NCI-H2171 (cell line): ENCODE data around the gene EIF3K.
"Not testable (repeated sequence)": the region's sequence is repeated elsewhere in the genome, so short reads cannot be mapped to it uniquely, and the experiment has no call there.

Source experiments
- DNase-seq: peaks from one replicate; lab custom pipeline; 2025; lab: John Stamatoyannopoulos, UW

EIF3K gene

DNA sequence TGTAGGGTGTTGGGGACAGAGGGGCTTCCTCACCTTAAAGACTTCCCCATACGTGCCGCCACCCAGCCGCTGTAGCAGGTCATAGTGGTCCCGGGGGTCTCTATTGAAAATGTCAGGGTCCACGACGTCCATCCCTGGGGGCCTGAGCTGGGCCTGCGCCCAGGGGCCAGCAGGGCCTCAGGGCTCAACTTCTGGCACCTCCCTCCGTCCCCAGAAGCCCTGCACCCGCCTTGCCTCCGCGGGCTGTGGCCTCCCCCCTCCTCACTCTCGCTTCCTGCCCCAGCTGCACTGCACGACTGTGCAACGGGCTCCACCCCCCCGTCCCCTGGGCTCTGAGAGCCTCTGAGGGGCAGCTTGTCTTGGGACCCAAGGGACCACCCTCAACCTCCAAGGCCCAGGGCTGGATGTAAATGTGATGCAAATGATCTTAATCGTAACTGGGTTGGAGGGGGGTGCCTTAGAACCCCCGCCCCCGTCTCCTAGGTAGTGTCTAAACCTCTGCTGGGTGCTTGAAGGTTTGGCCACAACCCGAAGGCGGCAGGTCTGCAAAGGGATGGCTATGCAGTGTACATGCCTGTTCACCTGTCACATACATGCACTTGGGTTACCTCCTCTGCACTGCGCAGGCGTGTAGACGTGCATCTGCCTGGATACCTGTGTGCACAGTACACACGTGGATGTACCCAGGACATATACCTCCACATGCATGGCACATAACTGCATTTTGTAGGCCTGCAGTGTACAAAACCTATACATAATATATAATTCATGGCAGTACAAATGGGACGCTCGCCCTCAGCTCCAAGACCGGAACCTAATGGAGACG, 1.0 kb upstream of the EIF3K start, which contains the start of gene MAP4K1:
Gene MAP4K1 (minus strand): TSS at position 190 of the 826 bp plus-strand sequence. CDS start 58 bp downstream, at position 132.
- peak; percentile 70 for DNase-seq

DNA sequence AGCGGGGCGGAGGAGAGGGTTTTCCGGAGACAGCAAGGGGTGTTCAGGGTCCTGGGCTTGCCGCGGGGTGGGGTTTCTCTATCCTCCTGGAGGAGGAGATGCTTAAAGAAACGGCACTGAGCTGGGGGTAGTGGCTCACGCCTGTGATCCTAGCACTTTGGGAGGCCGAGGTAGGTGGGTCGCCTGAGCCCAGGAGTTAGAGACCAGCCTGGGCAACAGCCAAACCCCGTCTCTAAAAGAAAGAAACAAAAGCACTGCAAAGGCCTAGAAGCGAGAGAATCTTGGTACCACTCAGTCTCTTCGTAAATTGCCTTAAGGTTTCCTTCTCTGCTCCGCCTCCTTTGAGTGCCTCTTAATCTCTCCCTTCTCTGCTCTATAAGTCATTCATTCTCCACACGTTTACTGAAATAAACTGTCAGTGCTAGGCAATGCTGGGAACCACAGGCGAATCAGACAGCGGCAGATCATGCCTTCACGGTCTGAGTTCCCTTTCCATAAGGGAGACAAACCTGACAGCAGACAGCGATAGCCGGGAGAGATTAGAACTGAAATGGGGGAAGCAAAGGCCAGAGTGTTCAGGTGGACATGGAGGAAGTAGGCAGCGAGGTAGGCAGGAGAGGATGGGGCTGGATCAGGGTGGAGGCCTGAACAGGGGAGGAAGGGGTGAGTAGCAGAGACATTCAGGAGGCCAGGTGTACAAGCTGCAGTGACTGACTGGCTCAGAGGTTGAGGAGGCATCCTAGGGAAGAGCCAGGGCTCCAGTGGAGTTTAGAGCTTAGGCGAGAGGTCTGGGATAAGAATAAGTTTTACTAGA, 580 bp downstream of the EIF3K start:
- DNase-seq: no peak

DNA sequence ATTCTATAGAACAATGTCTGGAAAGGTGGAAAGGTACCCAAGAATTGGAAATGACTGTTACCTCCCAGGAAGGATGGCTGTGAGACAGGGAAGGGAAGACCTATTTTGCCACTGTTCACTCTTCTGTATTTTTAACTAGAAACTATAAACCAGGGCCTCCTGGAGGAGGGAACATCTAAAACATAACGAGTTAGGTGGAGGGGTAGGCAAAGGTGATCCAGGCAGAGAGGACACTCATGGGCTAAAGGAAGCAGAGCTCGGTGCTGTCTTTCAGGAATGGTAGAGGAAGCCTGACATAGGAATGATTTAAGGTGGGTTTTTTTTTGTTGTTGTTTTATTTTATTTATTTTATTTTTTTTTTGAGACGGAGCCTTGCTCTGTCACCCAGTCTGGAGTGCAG, 5.8 kb downstream of the EIF3K start:
- no peak for DNase-seq

- DNase-seq: no peak
Measured at GRCh38 chr19:38626401-38626800, 7.4 kb downstream of the EIF3K start.

DNA sequence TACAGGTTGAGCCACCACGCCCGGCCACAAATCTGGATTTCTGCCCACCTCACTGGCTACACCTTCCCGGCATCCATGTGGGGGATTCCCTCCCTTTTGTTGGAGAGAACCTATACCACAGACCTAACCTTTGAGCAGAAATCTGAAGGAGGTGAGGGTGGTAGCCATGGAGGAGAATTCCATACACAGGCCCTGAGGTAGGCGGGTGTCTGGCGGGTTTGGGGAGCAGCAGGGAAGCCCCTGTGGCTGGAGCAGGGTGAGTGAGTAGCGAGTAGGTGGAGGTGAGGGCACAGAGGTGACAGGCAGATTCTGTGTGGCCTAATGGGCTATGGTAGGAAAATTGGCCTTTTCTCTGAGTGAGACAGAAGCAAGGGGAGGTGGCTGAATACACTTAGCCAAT, 10.6 kb downstream of the EIF3K start:
- no peak for DNase-seq

DNA sequence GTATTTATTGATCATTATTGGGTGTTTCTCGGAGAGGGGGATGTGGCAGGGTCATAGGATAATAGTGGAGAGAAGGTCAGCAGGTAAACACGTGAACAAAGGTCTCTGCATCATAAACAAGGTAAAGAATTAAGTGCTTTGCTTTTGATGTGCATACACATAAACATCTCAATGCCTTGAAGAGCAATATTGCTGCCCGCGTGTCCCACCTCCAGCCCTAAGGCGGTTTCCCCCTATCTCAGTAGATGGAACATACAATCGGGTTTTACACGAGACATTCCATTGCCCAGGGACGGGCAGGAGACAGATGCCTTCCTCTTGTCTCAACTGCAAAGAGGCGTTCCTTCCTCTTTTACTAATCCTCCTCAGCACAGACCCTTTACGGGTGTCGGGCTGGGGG, 12.3 kb downstream of the EIF3K start:
- not testable (repeated sequence) for DNase-seq

GRCh38 chr19:38631811-38632475, 13.0 kb downstream of the EIF3K start:
- DNase-seq: not testable (repeated sequence)

GRCh38 chr19:38632476-38633213, 13.7 kb downstream of the EIF3K start:
- DNase-seq: no peak

- no peak for DNase-seq
Measured at GRCh38 chr19:38634757-38635482, 15.9 kb downstream of the EIF3K start.

DNA sequence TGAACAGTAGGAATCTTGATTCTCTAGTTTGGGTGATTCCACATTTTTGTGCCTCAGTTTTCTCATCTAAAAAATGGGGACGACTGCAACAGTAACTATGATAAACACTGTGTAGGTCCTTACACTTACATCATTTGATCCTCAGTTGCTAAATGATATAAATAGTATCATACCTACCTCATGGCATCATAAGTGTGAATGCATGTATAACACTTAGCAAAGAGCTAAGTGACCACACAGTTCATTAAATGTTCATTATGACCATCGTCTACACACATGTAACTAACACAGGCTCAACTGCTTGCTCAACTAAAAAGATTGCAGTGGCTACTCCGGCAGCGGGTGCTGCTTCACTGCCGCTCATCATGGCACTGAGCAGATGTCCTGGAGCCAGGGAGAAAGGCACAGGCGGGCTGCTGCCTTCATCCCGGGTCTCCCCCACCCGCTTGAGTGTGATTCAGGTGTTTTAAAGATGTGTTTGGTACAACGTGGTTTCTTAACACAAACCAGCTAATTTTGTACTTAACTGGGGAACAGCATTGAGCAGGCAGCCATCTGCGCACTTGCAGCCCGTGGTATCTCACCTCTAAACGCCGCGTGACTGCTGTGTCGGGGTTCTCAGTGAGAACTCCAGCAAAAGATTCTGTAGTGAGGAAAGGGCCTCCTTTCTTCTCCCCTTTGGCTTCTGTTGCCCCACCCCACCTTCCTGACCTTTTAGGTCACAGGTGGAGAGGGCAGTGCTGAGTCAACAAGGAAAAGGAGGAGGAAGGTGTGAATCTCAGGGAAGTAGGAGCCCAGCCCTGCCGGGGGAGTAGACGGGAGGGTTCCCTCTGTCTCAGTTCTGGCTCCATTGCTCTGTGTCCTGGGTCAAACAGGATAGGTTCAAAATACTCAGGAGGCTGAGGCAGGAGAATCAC, 16.8 kb downstream of the EIF3K start:
- no peak for DNase-seq

- DNase-seq: no peak
Measured at GRCh38 chr19:38638461-38638860, 19.5 kb downstream of the EIF3K start.

- no peak for DNase-seq
Measured at GRCh38 chr19:38639679-38640078, 20.7 kb downstream of the EIF3K start.

- DNase-seq: no peak
Measured at GRCh38 chr19:38640368-38640767, 21.4 kb downstream of the EIF3K start.

- DNase-seq: no peak
Measured at GRCh38 chr19:38642176-38642575, 23.2 kb downstream of the EIF3K start.

DNA sequence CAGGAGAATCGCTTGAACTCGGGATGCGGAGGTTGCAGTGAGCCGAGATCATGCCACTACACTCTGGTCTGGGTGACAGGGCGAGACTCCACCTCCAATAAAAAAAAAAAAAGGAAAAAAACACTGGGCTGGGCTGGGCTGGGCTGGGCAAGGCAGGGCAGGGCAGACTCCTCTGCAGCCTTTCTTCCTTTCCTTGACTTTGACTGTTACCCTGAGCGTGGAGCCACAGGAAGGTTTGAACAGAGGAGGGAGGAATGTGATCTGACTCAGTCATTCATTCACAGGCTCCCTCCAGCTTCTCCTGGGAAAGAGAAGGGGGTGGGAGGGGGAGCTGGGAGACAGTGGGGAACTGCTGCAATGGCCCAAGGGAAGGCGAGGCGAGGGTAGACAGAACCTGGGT, 25.7 kb downstream of the EIF3K start:
- no peak for DNase-seq

GRCh38 chr19:38647368-38647965, 28.5 kb downstream of the EIF3K start, which contains the start of gene ACTN4:
TSS of gene ACTN4 (plus strand) at chr19:38647649. CDS start at chr19:38647746, 97 bp downstream.
- DNase-seq: peak; percentile 96

DNA sequence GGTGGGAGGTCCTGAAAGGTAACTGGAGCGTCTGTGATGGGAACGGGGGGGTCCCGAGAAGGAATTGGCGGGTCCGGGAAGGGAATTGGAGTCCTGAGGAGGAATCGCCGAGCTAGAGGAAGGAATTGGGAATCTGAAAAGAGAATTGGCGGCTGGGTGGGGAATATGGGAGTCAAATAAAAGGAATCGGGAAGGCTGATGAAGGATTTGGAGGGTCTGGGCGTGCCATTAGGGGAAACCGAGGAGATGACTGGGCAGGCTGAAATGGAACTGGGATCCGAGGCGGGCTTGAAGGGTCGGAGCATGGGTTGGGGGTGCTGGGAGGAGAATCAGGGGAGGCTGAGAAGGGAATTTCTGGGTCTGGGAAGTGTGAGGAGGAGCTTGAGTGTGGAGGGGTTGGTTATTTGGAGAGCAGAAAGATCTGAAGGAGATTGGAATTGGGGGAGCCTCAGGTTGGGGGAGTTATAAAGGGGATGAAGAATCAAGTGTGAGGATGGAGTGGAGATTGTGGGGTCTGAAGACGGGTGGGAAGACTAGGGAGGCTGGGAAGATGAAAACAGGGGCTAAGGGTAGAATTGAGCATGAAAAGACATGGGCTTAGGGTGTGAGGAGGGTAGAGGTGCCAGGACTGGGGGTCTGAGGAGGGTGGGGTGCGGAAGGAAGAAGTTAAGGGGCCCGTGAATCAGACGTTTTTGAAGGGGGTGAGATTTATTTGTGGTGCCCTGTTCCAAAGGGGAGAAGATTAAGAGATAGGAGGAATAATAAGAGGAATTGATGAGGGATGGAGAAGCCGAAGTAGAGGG, 29.2 kb downstream of the EIF3K start:
- no peak for DNase-seq

GRCh38 chr19:38648769-38649304, 29.8 kb downstream of the EIF3K start:
- no peak for DNase-seq
